Measurements from ENCODE around the gene KRT1.
"Not testable (repeated sequence)": the region's sequence is repeated elsewhere in the genome, so short reads cannot be mapped to it uniquely, and the experiment has no call there.

The KRT1 gene

DNA sequence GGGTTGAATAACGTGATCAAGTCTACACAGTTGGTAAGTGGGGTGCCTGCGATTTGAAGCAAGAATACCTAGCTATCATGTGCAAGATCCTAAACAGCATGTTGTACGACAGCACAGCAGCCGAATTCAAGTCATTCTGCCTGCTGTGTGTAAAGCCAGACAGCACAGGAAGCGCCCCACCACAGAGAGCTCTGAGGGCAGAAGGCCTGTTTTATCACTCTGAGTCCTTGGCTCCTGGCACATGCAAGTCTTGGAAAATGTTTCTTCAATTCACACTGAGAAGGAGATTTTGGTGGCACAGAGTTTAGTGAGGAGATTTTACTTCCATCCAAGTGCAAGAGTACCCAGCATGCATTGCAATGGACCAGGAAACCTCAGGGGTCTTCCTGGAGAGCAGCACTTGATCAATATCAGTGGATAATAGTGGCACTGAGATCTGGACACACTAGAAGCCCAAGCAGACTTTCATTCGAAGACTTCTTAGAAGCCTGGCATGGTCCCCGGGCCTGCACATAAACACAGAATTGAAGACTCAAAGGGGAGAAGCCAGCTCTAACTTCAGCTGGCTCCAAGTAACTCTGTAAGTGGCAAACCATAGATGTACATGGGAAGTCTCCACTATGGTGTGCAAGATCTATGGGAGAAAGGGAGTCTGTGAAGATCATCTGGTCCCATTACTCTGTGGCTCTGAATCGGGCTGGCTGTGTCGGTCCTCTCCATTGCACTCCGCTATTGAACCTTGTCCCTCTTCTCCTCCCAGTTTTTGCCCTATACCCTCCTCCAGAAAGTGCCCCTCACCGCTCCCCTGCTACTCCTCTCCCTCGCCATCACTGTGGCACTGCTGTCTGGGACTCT lies 1.5 kb upstream of the KRT1 start:
- no peak for DNase-seq

DNA sequence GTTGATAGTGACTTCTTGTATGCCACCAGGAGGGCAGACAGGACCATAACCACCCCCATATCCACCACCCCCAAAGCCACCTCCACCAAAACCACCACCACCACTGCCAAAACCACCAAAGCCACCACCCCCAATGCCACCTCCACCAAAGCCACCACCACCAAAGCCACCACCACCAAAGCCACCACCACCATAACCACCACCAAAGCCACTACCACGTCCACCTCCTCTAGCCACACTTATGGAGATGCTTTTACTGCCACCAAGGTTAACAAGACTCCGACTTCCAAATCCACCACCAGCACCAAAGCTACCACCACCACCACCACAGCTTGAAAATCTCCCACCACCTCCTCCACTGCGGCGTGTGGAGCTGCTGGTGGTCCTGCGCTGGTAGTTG lies 332 bp downstream of the KRT1 start:
- no peak for DNase-seq

DNA sequence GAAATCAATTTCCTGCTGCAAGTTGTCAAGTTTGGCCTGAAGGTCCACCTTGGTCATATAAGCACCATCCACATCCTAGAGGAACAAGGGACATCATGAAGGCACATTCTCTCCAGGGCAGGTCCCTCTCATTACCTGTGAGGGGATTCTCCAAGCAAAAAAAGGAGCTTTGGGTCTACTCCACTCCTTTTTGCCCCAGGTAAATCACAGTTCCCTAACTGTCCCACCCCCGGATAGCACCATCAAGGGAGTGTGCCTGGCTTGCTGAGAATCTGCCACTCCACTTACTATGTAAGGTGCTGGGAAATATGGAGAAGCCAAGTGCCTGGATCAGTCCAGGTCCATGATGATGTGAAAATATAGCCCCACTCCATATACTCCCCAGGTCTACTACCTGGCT lies 2.5 kb downstream of the KRT1 start:
- DNase-seq, result no peak

DNA sequence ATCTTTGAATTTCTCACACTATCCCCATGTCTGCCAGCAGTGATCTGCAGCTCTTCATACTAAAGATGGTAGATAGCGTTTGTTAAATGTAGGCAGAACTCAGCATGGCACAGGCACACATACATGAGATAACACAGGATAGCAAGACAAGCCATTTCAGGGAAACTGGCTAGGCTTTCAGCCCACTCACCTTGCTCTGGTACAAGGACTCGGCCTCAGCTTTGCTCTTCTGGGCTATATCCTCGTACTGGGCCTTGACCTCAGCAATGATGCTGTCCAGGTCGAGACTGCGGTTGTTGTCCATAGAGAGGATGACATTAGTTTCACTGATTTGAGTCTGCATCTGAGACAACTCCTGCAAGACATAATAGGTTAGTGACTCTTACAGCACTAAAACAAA lies 3.1 kb downstream of the KRT1 start:
- no peak for DNase-seq

DNA sequence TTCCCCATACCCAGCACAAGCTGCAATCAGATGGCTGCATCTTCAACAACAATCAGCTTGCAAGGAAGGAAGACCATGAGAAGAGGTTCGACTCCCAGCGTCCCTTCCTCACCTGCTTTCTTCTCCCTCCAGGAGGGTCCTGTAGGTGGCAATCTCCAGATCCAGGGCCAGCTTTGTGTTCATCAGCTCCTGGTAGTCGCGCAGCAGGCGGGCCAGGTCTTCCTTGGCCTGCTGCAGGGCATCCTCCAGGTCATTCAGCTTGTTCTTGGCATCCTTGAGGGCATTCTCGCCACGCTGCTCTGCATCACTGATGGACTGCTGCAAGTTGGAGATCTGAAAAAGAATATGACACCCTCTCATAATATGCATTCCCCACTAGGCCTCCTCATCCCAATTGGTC lies 4.0 kb downstream of the KRT1 start:
- no peak for DNase-seq

DNA sequence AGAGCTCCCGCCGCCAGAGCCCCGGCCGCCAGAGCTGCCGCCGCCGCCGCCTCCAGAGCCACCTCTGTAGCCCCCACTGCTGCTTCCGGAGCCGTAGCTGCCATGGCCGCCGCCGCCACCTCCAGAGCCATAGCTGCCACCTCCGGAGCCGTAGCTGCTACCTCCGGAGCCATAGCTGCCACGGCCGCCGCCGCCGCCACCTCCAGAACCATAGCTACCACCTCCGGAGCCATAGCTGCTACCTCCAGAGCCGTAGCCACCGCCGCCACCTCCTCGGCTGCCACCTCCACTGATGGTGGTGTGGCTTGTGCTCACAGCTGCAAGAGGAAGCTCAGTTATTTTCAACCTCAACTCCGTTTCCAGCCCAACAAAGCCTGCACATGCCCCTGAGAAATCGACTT lies 4.9 kb downstream of the KRT1 start:
- no peak for DNase-seq

DNA sequence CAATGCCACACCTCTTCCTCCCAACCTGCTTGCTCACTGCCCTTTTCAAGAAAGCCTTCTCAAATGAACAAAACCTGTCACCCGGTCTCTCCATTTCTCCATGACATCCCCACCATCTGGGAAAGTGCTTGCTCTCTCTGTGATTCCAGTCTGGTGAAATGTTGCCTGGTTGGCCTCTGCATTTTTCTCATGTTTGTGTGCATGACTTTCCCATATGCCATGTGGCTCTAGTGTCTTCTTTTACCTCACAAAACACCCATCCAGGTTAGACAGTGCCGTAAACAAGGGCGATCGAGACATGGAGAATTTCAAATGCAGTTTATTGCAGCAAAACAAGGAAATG lies 5.8 kb downstream of the KRT1 start:
- DNase-seq, result no peak

DNA sequence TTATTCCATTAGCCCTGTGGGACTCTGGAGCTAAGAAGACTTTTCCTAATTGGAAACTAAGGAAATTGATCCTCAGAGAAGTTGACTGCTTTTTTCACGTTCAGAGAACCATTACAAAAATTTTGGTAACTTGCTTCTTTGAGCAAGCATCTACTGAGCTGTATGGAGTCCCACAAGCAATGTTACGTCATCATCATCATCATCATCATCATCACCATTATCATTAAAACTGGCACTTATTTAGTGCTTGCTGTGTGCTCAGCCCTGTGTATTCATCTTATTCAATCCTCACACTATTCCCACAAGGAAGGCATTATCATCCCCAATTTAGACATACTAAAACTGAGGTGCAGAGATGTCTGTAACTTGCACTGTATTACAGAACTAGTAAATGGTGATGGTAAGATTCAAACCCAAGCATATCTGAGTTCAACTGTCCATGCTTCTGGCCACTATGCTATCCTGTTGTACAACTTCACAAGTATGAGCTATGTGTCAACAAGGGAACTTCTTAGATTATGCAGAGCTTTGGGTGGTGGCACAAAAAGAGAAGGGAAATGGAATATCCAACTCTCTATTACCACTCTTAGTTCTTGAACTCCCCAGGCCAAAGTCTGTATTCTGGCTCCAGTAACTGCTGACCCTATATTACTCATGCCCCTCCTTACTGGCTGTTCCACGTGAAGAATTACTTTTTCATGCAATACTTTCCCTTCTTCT lies 6.3 kb downstream of the KRT1 start:
- no peak for DNase-seq

DNA sequence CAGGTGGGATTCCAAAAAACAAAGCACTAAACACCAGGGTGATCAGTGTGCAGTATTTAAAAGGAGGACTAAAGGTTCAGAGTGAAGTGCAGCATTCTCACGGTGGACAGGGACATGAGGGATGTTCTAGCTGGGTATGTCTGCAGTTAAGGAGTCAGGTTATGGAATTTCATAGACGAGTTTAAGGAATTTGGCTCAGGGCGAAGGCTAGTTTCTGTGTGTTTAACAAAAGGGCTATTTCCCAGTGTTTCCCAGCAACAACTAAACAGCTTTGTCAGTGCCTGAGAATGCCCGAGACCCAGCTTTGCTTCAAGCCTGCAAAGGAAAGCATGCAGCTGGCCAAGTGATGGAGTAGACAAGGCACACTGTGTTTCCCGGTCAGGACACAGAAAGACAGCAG lies 7.0 kb downstream of the KRT1 start:
- DNase-seq, result no peak

DNA sequence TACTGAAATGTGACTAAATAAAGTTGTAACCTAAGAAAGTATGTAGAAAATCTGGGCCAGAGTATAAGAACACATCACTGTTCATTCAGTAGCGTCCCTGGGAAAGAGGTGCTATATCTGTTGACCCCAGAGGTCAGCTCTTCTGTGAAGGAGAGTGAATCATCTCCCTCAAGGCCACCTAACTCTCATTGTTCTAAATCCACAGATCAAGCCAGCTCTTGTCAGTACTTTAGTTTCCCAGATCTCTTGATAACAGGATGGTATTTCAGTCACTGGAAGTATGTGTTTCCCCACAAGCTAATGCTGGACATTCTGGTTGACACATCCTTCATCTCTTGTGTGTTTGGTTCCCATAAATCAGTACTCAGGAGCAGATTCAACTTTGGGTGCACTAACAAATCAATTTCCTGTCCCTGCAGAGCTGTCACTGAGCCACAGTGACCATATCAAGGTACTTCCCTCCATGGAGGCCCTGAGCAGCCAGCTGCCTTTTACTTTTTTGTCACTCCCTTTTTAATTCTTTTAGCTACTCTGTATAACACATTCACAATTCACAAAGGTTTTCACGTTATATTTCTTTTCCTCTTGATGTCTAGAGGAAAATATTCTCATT lies 7.8 kb downstream of the KRT1 start:
- no peak for DNase-seq

DNA sequence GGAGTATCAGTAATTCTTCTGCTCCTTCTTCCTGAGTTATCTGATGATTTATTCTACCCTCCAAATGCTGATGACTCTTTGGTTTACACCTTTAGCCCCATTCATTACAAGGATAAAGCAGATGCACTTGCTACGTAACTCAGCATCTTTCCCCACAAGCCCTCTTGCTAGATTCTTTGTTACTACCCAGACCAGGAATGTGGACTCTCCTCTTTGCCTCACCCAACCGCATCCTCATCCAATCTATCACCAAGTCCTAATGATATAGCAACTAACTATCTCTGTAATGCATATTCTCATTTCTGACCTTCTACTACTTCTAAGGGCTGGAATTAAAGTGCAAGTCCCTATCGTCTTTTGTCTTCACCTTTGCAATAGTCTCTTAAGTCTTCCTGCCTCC lies 9.2 kb downstream of the KRT1 start:
- DNase-seq, result no peak

DNA sequence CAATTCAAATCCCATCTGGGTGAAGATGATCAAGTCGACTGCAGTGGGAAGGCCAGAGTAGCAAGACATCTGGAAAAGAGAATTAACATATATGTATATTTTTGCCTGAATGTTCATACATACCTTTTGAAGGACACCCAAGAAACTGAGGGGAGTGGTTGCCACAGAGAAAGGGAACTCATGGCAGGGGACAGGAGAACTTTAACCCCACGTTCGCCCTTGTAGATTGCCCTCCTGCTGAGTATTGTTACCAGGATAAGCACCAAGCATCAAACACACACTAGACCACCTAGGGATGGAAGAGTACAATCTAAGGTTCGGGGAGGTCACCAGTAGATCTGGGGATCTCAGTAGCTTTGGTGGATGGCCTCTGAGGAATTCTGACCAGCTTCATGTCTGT lies 9.7 kb downstream of the KRT1 start:
- DNase-seq, result no peak

DNA sequence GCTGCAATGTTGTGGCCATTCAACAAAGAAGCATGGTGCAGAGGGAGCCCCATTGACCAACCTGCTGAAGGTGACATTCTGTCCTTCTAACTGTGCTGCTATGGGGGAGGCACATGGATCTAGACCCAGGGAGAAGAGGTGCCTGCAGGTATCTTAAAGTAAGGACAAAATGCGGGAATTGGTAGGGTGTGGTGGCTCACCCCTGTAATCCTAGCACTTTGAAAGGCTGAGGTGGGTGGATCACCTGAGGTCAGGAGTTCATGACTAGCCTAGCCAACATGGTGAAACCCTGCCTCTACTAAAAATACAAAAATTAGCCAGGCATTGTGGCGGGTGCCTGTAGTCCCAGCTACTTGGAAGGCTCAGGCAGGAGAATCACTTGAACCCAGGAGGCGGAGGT lies 10.3 kb downstream of the KRT1 start:
- not testable (repeated sequence) for DNase-seq

DNA sequence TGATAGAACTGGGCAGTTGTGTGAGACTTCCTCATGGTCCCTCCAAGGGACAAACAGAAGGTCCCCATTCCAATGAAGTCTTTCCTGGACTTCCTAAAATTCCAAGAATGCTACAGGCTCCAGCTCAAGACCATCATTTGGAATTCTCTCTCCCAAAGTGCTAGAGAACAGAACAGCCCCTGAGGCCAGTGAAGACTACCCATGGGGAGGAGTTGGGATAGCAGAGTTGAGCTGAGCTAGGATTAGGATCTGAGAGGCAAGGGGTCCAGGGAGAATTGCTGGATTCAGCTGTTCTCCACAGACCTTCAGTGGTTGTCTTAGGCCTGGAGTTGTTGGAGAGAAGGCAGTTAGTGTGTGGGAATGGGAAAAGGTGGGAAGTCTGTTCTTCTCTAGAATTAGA lies 10.8 kb downstream of the KRT1 start:
- no peak for DNase-seq

DNA sequence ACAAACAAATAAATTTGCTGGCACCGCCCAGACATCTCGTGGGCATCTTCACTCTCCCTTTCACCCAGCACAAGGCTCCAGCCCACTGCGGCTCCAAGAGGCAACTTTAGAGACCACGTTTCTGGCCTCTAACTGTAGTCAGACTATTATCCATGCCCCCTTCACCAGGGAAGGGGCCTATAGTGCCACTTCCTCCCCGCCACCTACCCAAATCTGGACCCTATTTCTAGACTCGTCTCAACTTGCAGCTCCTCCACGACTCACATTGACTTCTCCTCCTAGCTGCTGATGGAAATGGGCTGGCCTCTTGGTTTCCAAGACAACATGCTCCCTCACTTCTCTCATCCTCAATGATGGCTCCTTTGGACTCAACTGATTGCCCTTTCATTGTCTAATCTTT lies 12.3 kb downstream of the KRT1 start:
- DNase-seq, result no peak

DNA sequence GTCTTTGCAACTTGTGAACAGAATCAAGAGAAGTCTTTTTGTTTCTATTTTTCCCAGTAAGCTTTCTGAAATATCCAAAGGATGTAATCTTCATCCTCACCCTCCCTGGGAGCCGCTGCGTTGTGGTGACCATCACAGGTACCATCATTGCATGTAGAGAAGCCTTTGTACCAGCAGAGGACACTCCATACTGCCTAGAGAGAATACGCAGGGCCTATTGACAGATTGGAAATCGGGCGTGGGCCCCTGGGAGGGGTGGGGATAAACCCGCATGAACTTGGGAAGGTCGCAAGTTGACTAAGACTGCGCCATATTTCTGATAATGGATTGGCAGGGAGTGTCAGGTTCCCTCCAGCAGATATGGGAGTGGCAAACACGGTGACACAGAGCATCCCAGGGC lies 12.7 kb downstream of the KRT1 start:
- no peak for DNase-seq

DNA sequence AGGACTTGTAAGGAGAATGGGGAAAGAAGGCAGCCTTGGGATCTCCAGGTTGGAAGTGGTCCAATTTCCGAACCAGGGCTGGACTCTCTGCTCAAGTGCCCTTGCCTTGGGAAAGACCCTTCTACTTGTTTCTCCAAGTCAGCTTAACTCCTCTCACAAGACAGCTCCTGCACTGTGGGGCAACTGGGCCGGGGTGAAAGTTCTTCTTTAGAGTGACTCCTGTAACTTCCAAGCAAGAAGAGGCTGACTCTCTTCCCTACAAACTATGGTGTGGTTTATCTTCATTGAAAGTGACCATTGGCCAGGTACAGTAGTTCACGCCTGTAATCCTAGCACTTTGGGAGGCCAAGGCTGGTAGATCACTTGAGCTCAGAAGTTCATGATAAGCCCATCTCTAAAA lies 13.7 kb downstream of the KRT1 start:
- no peak for DNase-seq

DNA sequence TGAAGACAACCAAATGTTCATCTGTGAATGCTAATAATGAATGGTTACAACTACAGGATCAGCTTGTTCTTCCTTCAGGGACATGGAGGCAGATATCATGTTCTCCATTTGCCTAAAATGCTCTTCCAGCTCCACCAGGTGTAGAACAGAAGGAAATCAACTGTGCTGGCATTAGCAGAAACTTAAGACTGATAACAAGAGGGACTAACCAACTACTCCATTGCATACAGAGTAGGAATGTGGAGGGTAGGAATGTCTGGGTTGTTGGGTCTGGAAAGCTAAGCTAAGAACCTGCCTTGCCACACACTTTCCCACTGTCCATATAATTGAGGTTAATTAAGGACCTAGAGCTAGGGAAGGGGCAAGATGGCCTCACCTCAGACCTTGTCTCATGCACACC lies 16.8 kb downstream of the KRT1 start:
- DNase-seq, result no peak

DNA sequence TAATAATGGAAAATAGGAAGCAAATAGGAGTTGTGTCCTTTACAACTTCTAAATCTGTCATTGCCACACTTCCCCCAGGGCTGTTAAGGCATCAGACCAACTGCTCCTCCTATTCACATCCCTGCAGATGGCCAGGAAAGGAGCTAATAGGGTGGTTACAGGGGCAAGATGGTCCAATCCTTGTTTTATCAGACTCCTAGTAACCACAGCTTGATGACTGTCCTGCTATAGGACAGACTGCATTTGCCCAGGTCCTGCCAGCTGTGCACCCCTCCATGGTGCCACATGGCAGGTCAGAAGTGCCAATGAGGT lies 17.3 kb downstream of the KRT1 start:
- DNase-seq, result no peak

DNA sequence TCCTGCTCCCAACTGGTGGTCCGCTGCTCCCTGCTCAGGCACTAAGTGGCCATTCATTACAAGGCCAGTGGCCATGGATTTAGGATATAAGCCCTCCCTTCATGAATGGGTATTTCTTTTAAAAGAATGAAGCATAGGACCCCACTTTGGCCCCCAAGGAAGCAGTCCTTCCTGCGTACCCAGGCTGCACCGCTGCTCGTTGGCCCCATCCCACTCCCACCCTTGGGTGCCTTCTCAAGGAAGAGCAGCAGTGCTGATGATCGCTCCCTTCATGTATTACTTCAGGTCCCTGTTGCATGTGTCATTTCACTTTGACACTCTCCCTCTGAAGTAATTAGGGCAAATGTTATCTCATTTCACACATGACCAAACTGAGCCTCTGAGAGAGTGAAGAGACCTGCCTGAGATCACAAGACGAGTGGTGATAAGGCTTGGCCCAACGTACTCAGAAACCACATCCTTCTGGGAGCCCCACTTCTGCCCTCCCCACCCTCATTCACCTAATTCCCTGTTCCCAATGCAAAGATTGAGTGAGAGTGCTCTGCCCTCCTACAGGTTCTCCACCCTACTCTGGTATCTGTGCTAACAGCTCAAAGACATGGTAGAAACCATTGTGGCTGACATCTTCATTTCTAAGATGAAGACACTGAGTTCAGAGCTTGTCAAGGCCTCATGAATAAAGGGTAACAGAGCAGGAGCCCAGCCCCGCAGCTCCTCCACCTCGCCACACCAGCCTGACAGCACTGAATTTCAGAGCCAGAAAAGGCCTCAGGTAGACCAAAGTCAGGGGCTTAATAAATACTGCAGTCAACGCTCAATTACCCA lies 17.9 kb downstream of the KRT1 start:
- no peak for DNase-seq

DNA sequence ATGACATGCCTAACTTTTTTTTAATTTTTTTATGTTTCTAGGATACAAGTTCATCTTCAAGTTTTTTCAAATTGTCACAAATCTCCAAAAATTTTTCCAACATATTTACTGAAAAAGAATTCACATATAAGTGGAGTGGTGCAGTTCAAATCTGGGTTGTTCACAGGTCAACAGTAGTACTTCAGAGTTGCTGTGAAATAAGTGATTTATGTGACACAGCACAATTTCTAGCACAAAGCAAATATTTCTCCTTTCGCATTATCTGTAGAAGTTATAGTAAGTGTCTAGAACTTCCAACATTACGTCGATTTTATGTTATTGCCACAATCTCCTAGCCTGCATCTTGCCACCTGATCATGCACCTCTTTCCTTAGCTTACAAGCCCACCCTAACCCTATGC lies 18.5 kb downstream of the KRT1 start:
- no peak for DNase-seq

DNA sequence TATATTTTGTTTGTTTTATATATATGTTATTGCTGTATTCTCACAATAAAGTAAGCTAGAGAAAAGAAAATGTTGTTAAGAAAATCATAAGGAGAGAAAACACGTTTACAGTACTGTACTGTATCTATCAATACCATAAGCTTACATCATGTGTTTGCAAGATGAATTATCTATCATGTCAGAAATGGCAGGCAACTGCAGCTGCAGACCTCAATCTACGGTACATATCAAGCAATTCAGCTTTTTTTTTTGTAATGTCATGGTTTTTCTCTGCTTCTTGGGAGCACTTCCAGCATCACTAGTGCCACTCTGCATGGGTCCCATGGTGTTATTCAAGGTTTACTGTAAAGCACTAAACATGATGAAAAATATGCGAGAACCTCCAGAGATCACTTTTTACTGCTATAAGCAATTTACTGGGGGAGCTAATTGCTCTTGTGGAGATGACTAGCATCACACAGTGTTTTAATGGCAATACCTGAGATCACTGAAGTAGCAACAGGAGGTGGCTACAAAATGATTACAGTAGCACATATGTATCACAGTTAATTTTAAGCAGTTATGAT lies 19.2 kb downstream of the KRT1 start:
- DNase-seq, result no peak

DNA sequence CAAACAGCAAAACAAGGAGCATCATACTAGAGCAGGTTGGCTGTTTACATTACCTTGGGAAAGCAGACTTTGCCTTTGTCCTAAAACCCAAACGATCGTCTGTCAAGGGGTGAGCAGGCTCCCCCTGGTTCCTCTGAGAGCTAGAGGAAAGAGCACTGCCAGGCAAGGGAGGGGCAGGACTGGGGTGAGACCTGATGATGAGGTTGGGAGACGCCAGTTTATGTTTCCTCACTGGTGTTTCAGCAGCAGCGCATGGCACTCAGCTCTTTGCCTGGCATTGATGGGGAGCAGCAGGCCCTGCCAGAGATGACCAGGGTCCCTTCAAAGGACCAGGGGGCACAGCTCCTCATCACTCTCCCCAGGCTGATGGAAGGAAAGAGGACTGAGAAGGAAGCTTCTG lies 20.3 kb downstream of the KRT1 start:
- no peak for DNase-seq
